MG63 (cell line): Measurements from ENCODE around the gene FN3KRP. TPM values are rescaled to one million over a fixed set of nuclear protein-coding genes. Genes with fewer than 3 reads are reported as not detected.

Experiments used
- DNase-seq: peaks from one replicate; pipeline ENCODE4 v3.0.0-alpha.2; 2020
- H3K27me3 ChIP-seq: fragments of 250-450 bp; sonication (Bioruptor Pico); 2 replicates; pipeline ENCODE4 v1.5.1; 2020; ENCODE audit warnings: mild to moderate bottlenecking, moderate library complexity
- H3K36me3 ChIP-seq: fragments of 250-450 bp; sonication (Bioruptor Pico); 2 replicates; pipeline ENCODE4 v1.5.1; 2020; ENCODE audit warnings: mild to moderate bottlenecking, moderate library complexity
- H3K4me3 ChIP-seq: fragments of 250-450 bp; sonication (Bioruptor Pico); 2 replicates; pipeline ENCODE4 v1.5.1; 2020; ENCODE audit warnings: mild to moderate bottlenecking, moderate library complexity
- H3K9me3 ChIP-seq: fragments of 250-450 bp; sonication (Bioruptor Pico); 2 replicates; pipeline ENCODE4 v1.5.1; 2020; ENCODE audit warnings: mild to moderate bottlenecking, moderate library complexity
- total RNA-seq: library from RNA; depleted of rRNA; stranded (reverse); fragments of >200 nt; shearing (Covaris generic); gene quantifications from 2 replicates; pipeline ENCODE4 v1.2.3, GENCODE V29; 2014; ENCODE audit warnings: low replicate concordance; rRNA removed

FN3KRP gene, protein sequence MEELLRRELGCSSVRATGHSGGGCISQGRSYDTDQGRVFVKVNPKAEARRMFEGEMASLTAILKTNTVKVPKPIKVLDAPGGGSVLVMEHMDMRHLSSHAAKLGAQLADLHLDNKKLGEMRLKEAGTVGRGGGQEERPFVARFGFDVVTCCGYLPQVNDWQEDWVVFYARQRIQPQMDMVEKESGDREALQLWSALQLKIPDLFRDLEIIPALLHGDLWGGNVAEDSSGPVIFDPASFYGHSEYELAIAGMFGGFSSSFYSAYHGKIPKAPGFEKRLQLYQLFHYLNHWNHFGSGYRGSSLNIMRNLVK
- total RNA-seq = 33.8 and 60.9 TPM in 2 replicates

DNA sequence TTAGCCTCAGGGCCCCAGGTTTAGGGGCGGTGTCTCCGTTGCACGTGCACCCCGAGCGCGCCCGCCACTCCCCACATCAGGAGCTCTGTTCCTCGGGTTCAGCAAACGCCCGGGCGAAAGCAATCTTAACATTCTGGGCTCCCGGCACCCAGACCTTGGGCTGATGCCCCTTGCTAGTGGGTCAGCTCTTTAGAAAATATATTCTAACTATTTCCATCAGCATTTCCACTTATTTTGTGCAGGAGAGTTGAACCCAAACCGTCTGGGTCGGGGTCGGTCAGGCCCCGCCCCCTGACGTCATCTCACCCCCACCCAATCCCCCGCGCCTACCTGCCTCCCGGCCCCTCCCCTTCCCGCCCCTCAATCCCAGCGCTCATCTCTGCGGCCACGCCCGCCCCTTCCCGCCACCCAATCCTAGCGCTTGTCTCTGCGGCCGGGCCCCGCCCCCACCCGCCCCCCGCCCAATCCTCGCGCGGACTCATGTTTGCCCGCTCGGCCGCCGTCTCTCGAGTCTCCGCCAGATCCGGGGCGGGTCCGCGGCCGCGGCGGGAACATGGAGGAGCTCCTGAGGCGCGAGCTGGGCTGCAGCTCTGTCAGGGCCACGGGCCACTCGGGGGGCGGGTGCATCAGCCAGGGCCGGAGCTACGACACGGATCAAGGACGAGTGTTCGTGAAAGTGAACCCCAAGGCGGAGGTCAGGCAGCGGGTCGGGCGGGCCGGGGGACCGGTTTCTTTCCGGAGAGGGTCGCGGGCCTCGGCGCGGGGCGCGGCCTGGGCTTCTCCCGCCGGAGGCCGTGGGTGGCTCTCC, at the start of gene FN3KRP:
TSS of gene FN3KRP (plus strand) at position 504 of the 808 bp plus-strand sequence. CDS start at position 554, 50 bp downstream.
- Histone ChIP-seq H3K9me3 (0 out of 2 replicates have a peak, but pooled peaks cover 2% of the 10 kb centered on the region), H3K27me3 (no peaks in the 10 kb centered on the region), H3K36me3 (peaks cover 25% of the 10 kb centered on the region), H3K4me3 (peak within 1 kb of the TSS; percentile 94)
- peak; percentile 96 for DNase-seq

DNA sequence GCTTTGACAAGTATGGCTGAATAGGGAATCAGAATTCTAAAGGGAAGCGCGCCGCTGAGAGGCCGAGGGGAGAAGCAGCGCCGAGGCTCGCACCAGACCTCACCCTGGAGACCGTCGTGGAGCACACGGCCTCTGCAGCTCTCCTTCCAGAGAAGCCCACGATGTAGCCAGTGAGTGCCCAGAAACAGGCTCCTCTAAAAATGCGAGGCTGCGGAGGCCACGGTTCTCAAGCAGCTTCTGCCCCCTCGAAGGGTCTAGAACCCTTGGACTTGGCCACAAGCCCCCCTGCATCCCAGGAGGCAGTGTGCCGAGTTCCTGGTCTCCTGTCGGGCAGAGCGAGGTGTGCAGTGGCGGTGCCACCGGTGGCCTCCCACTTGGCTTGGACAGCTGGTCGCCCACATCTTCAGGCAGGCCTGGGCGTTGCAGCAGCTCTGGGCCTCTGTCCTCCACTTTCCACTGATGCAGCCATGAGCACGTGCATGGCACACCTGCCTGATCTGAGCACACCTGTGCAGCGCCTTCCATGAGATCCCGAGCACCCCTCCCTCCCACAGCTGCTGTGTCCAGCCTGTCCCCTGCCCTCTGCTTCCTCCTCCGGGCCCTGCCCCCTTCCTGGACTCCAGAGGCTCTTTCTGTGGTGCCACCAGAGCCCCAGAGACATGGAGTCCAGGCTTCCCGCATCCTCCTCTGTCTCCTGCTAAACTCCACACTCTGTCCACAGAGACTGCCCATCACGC, 49.4 kb upstream of the FN3KRP start:
- Histone ChIP-seq H3K27me3 (no peaks in the 10 kb centered on the region), H3K36me3 (no peaks in the 10 kb centered on the region), H3K9me3 (no peaks in the 10 kb centered on the region), H3K4me3 (no peak overlapping the region)
- DNase-seq = no peak

DNA sequence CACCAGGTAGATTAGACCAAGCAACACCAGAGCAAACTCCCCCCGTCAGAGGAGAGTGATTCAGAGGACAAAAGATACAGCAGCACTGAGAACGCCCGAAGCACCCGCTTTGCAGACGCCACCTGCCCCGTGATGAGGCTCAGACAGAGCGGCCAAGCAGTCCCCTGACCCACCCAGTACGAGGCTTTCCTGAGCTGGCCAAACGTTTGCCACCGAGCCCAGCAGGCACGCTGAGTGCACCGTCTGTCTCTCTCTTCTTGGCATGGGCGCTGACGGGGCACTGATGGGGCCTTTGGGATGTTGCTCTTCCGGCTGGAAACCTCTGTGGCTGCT, 48.9 kb upstream of the FN3KRP start:
- Histone ChIP-seq H3K27me3 (no peaks in the 10 kb centered on the region), H3K4me3 (no peak overlapping the region), H3K9me3 (no peaks in the 10 kb centered on the region), H3K36me3 (no peaks in the 10 kb centered on the region)
- DNase-seq = no peak

DNA sequence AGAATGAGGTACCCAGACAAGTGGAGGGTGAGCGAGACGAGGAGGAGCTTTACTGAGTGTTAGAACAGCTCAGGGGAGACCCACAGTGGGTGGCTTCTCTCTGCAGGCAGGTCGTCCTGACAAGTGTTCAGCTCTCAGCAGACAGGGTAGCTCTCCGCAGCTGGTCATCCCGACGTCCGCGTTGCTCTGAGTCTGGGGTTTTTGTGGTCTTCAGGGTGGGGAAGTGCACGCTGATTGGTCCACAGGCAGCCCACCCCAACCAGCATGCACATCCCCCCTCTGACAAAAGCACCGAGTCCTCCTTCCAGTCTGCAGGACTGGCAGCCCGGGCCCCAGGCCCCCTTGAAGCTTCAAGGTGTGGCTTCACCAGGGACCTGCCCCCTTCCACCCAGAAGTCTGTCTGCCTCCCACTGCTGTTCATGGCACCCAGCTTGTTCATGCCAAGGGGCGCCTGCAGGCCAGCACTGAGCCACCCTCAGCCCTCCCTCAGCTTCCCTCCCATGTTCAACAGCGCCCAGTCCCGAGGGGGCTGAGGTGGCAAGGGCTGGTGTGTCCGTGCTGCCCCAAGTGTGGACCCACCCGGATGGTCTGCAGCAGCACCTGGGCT, 48.4 kb upstream of the FN3KRP start:
- H3K36me3 ChIP-seq = no peaks in the 10 kb centered on the region
- no peak for DNase-seq
- H3K9me3 ChIP-seq = no peaks in the 10 kb centered on the region
- no peaks in the 10 kb centered on the region for H3K27me3 ChIP-seq
- H3K4me3 ChIP-seq = no peak overlapping the region

DNA sequence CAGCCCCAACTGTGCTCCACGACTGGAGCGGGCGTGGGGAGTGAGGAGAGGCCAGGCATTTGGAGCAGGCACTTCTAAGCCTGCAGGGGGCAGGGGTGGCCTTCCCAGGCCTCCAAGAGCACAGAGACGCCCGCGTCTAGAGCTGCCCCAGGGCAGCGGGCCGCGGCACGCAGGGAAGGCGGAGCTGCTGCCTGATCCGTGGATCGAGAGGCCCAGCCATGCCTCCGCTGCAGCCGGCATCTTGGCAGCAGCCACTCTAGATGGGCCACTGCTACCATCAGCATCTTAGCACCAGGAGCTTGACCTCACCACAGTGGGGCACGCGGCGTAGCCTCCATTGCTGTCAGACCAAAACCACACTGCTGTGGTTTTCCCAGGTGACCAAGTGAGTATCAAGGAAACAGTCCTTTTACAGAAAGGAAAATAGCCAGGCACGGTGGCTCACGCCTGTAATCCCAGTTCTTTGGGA, 47.8 kb upstream of the FN3KRP start:
- Histone ChIP-seq H3K27me3 (no peaks in the 10 kb centered on the region), H3K36me3 (no peaks in the 10 kb centered on the region), H3K9me3 (no peaks in the 10 kb centered on the region), H3K4me3 (no peak overlapping the region)
- peak; percentile 58 for DNase-seq

DNA sequence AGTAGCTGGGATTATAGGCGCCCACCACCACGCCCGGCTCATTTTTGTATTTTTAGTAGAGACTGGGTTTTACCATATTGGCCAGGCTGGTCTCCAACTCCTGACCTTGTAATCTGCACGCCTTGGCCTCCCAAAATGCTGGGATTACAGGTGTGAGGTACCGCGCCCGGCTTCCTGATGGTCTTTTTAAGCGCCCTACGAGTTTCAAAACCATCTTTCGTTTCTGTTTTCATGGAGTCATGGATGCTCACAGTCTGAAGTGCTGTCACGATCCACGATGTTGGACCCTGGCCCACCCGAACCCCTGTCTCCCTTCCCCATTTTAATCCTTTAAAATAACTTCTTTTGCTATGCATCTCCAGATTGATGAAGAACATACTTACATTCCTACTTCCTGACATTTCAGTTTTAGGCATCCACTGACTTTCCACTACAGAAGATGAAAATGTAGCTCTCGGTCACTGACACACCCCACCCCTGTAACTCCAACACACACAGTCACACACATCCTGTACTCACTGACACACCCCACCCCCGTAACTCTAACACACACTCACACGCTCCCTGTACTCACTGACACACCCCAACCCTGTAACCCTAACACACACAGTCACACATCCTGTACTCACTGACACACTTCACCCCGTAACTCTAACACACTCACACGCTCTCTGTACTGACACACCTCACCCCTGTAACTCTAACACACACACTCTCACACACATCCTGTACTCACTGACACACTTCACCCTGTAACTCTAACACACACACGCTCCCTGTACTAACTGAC, 45.6 kb upstream of the FN3KRP start:
- Histone ChIP-seq H3K27me3 (no peaks in the 10 kb centered on the region), H3K9me3 (no peaks in the 10 kb centered on the region), H3K4me3 (no peak overlapping the region), H3K36me3 (no peaks in the 10 kb centered on the region)
- DNase-seq = no peak

DNA sequence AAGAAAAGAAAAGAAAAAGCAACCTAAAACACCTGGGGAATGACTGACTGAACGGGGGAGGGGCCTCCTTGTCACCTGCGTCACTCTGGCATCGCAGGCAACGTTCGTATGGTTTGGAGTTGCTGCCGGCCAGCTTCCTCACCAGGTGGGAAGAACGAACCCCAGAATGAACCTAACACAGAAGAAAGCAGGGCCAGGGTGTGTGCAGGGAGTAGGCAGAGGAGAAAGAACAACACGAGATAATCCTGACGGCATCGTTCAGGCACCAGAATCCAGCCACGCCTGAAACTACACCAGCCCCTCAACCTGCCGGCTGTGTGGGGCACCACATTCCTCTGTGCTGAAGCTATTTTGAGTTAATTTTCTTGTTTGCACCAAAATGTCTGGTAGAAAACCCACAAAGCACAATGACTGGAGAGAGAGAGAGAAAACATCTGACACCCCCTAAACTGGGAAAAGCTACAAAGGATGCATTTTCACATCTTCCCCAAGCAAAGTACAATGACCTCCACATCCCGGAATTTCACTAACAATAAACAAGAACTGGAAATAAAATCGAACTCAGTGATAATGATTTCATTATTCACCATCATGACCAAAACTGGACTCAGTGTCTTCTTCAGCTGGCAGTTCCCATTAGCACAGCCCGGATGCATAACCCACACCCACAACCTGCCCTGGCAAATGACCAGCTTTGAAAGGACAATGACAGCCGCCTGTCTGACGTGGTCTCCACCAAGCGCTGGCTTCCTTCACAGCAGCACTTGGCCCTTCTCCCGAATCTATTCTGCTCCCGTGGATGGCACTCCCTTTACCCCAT, 41.6 kb upstream of the FN3KRP start:
- Histone ChIP-seq H3K36me3 (no peaks in the 10 kb centered on the region), H3K9me3 (no peaks in the 10 kb centered on the region), H3K27me3 (no peaks in the 10 kb centered on the region), H3K4me3 (no peak overlapping the region)
- DNase-seq = no peak

DNA sequence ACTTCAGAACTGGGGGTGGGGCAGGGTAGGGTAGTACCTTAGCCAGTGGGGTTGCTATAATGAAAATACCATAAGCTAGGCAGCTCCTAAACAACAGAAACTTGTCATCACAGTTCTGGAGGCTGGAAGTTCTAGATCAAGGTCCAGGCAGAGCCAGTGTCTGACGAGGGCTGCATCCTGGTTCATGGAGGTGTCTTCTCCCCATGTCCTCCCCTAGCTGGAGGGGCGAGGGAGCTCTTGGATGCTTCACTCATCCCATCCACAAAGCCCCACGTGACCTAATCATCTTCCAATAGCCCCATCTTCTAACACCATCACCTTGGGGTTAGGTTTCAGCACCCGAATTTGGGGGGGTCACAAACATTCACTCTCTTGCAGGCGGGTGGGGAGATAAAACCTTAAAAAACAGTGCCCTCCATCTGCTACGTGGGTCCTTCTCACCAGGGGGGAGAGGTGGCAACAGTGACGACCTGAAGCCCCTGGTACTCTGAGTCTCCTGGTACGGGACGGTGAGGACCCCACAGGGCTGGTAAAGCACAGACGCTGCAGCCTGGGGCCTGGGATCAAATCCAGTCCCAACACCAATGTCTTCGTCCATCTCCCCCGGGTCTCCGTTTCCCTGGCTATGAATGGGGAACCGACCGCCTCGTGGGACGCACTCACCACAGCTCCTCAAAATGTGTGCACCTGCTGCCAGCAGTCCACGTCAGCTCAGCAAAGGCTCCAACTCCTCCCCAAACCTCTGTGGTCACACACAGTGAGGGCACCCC, 40.8 kb upstream of the FN3KRP start:
- DNase-seq = no peak
- no peak overlapping the region for H3K4me3 ChIP-seq
- no peaks in the 10 kb centered on the region for H3K27me3 ChIP-seq
- H3K36me3 ChIP-seq = no peaks in the 10 kb centered on the region
- H3K9me3 ChIP-seq = no peaks in the 10 kb centered on the region

DNA sequence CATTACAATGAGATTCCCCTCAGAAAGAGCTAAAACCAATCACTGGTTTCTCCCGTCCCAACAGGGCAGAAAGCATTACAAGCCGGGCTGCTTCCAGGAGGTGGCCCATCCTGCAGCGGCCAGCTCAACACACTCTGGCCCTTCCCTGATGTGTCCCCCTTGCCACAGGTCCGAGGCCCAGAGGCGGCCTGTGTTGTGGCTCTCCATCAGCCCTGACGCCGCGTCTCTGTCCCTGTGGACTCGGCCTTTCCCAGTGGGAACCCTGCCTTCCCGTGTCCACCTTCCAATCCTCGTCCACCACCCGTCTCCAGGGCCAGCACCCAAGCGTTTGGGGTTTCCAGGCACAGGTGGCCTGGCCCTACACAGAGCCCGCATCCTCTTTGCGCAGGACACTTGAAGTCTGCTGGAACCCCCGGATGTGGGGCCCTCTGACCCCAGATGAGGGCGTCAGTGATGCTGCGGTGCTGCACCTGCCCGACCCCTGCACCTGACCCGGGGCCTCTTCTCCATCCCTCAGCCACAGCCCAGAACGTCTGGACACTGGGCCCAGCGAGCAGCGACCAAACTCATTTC, 39.1 kb upstream of the FN3KRP start:
- DNase-seq = no peak
- Histone ChIP-seq H3K9me3 (peaks cover 12% of the 10 kb centered on the region), H3K4me3 (no peak overlapping the region), H3K27me3 (no peaks in the 10 kb centered on the region), H3K36me3 (no peaks in the 10 kb centered on the region)

DNA sequence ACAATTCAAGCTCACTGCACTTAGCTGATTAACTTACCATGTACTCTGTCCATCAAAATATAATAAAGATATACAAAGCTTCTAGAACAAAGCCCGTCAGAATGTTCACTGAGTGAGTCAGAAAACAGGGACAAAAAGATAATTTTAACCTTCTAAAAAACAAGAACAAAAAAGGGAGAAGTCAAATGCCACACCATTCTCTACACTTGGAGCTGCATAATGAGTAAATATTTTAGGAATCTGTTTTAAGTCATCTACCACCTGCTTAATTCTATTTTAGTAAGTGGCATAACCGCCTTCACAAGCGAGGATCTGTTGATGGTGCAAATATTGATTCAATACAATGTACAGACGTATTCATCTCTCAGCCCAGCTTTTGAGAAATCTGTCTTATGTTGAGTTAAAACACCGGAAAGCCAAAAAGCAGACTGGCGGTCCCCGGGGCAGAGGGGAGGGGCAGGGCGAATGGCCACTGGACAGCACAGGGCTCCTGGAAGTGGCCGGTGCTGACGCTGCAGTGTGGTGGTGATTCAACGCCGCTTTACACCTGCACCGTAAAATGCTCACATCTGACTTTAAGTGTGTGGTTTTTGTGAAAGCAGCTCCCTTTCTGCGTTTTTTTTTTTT, 38.1 kb upstream of the FN3KRP start:
- H3K9me3 ChIP-seq = peaks cover 15% of the 10 kb centered on the region
- no peaks in the 10 kb centered on the region for H3K36me3 ChIP-seq
- no peak for DNase-seq
- H3K4me3 ChIP-seq = no peak overlapping the region
- no peaks in the 10 kb centered on the region for H3K27me3 ChIP-seq

DNA sequence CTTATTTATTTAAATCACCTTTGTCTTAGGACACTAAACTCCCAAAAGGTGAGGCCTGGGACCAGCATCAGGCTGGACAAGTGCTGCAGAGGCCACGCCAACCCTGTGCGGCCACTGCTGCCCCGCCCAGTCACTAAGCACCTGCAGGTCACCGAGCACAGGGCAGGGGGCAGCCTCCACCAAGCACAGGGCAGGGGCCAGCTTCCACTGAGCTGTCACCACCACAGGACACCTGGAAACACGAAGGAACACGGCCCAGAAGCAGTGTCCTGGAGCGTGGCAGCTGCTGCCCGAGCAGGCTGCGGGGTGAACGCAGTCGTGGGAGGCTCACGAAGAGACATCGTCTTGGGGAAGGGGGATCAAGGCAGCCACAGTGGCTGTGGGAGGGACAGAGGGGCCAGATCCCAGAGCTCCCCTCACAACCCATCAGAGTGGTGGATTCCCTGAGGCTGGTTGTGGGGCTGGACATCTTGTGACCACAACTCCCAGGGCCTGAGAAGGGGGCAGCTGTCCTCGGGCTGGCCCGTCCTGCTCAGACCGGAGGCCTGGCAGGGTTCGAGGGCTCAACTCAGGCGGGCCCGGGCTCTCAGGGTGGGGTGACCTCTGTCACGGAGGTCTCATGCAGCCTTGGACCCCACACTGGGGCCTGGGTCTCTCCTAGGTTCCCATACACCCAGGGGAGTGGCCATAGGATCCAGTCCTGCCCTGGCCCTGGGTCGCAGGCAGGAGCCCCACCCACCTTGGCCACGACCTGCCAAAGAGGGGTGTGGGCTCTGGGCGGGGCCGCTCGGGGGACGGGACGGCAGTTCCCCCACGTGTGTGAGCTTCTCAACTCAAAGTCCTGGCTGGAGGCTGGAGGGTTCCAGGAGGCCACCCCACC, 36.7 kb upstream of the FN3KRP start:
- Histone ChIP-seq H3K9me3 (peaks cover 15% of the 10 kb centered on the region), H3K4me3 (no peak overlapping the region), H3K27me3 (no peaks in the 10 kb centered on the region), H3K36me3 (no peaks in the 10 kb centered on the region)
- DNase-seq = no peak

DNA sequence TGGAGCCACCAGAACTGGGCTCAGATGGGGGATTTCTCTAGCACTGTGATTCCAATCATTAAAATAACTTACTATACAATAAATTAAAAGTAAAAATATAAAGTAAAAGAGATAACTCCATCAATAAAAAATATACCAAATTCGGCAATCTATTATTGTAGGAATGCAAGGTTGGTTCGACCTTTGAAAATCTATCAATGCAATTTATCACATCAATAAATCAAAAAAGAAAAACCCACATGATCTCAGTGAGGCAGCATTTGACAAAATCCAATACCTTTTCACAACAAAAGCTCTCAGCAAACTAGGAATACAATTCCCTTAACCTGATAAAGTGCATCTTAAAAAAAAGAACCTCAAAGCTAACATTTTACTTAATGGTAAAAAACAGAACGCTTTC, 35.0 kb upstream of the FN3KRP start:
- H3K27me3 ChIP-seq = no peaks in the 10 kb centered on the region
- H3K4me3 ChIP-seq = no peak overlapping the region
- no peak for DNase-seq
- no peaks in the 10 kb centered on the region for H3K36me3 ChIP-seq
- peaks cover 15% of the 10 kb centered on the region for H3K9me3 ChIP-seq

DNA sequence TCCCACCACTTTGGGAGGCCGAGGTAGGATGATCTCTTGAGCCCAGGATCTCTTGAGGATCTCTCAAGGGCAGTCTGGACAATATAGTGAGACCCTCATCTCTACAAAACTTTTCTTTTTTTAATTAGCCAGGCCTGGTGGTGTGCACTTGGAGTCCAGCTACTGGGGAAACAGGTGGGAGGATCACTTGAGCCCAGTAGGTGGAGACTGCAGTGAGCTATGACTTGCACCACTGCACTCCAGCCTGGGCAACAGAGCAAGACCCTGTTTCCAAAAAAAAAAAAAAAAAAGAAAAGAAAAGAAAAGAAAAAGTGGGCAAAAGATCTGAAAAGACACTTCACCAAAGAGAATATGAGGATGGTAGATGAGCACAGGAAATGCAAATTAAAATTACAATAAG, 33.0 kb upstream of the FN3KRP start:
- no peak for DNase-seq
- H3K36me3 ChIP-seq = no peaks in the 10 kb centered on the region
- H3K27me3 ChIP-seq = no peaks in the 10 kb centered on the region
- H3K9me3 ChIP-seq = peaks cover 15% of the 10 kb centered on the region
- H3K4me3 ChIP-seq = no peak overlapping the region
